GM19467 (cell line): Measurements from ENCODE around the gene FDXACB1.
"Not testable (repeated sequence)": the region's sequence is repeated elsewhere in the genome, so short reads cannot be mapped to it uniquely, and the experiment has no call there.

Experiments
- ATAC-seq: cut with Tn5 transposase; IDR thresholded peaks from one replicate; pipeline ENCODE4 v1.9.1; 2021; ENCODE audit warnings: mild to moderate bottlenecking, moderate library complexity; ENCODE audit not compliant: unreplicated experiment

The FDXACB1 gene

DNA sequence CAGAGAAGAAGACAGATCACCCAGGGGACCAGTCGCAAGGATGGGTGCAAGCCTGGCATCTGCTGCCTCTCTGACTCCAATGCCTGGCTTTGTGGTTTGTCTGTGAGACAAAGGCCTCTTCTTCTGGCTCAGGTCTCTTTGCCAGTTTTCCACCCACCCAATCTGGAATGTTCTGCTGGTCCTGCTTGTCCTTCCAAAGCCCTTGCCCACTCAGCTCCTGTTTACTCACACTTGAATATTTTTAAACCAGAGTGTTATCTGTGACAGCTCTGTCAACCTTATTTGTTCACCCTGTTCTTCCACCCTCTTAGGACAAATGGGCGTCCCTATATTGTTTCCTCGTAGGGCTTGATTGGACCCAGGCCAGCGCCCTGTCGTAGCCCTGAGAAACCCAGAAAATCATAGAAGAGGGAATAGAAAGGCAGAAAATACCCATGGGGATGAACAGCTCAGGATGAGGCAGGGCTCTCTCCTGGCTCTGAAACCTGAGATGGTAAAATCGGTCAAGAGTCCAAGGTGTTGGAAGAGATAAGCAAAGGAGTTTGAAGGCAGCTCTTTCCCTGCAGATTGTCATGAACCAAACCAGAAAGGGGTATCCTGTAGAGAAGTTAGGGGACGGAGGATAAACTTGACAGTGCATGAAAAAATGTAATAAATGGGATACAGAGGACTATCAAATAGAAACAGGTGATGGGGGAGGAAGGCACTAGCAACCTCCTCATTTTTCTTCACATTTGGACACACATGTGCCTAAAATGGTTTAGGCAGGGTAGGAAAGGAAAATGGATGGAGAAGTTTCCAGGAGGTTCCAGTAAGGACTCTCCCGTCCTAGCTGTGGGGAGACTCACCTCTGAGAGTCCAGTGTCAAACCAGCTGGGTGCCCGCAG is 32.0 kb upstream of the FDXACB1 start:
- no peak for ATAC-seq

DNA sequence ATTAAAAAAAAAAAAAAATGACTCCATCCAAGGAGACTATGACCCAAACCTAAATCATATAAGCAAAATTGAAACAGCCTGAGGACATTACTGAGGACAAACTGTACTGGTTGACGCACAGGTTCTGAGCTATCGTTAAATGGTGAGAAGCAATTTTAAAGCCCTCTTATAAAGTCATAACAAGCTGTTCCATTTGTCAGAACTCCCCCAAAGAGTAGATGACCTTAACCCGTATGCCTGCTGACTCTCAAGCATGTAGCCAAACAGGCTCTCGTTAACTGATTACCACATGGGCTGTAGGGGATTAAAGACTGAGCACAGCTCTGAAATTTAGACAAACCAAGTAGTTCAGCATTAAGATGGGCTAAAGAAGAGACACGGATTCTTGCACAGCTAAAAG is 30.4 kb upstream of the FDXACB1 start:
- ATAC-seq = no peak

DNA sequence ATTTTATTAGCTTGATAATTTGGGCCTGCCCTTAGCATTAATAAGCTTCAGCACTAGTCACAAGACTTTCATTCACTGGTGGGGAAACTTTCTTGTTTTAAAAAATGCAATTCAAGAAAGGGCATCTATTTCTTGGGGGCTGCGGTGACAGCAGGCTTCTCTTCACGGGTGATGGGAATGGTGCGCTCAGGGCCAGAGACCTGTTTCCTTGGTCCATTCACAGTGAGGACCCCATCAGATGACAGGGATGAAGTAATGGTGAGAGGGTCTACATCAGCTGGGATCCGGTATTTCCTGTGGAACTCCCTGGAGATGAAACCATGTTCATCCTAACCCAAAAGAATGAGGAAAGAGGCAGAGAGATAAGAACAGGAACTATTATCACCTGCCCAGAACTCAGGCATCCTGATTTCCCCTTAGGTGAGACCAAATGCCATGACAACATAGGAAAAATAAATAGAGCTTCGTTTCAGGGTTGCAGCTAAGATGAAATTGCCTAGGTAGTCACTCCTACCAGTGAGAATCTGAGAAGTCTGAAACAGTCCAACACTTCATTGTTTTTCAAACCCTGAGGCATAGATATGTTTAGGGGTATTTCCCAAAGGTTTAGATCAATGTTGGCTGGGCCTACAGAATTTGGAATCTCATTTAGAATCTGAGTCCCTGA is 29.8 kb upstream of the FDXACB1 start:
- no peak for ATAC-seq

DNA sequence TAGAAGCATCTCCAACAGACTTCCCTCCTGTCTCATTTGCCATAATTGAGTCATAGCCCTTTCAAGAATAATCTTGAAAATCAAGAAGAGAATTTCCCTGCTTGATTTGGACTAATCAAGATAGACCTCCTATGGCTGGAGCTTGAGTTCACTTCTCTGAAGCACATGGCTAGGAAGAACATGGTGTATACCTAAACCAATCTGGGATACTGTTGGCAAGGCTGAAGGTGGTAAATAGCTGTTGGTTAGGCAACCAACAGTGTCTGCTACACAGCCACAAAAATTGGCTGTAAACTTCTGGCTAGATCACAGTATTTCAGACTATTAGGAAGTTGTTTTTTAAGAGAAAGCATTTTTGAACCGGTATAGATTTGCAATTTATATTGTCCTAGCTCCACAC is 27.7 kb upstream of the FDXACB1 start:
- ATAC-seq = no peak

DNA sequence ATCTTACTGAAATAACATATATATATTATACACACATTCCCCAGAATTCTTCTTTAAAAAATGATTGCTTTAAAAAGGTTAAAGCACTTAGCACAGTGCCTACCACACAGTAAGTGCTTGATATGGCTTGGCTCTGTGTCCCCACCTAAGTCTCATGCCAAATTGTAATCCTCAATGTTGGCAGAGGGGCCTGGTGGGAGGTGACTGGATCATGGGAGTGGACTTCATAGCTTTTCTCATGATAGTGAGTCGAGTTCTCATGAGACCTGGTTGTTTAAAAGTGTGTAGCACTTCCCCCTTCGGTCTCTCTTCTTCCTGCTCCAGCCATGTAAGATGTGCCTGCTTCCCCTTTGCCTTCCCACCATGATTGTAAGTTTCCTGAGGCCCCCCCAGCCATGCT is 26.4 kb upstream of the FDXACB1 start:
- no peak for ATAC-seq

DNA sequence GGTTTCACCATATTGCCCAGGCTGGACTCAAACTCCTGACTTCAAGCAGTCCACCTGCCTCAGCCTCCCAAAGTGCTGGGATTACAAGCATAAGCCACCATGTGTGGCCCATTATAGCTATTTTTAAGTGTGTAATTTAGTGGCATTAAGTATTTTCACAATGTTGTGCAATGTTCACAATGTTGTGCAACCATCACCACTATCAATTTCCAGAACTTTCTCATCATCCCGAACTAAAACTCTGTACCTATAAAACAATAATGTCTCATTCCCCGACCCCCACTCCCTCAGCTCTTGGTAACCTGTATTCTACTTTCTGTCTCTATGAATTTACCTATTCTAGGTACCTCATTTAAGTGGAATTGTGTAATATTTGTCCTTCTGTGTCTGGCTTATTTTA is 7.9 kb upstream of the FDXACB1 start:
- ATAC-seq = no peak

DNA sequence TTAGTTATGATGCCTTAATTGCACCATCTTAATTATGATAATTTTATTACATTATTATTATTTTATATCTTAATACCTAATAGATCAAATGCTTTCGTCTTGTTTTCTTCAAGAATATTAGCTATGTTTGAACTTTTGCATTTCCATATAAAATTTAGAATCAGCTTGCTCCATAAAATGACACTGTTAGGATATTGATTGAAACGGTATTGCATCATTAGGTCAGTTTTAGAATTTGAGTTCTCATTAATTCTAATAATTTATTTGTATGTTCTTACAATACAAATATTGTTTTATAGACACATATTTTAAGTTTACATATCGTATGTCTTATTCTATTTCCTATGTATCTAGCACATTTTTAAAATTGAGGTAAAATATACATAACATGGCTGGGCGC is 7.1 kb upstream of the FDXACB1 start:
- no peak for ATAC-seq

DNA sequence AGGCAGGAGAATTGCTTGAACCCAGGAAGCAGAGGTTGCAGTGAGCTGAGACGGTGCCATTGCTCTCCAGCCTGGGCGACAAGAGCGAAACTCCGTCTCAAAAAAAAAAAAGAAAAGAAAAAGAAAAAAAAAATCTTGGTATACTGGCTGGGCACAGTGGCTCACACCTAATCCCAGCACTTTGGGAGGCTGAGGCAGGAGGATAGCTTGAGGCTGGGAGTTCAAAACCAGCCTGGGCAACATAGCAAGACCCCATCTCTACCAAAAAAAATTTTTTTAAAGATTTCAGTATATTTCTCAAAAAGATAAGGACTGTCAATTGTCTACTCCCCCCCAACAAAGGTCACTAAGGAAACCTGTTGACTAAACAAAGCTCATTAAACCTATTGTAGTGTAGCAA is 6.1 kb upstream of the FDXACB1 start:
- ATAC-seq = not testable (repeated sequence)

DNA sequence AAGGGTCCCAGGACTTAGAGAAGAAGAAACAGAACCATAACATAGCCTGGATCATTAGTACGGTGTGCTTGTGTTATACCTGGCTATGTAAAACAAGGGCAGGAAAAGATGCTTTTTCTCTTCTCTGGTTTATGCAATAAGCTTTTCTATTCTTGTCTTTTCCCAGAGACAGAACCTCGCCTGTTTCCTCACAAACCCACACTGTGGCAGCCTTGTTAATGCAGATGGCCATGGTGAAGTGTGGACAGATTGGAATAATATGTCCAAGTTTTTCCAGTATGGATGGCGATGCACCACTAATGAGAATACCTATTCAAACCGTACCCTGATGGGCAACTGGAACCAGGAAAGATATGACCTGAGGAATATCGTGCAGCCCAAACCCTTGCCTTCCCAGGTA is 3.2 kb upstream of the FDXACB1 start:
- ATAC-seq = no peak

DNA sequence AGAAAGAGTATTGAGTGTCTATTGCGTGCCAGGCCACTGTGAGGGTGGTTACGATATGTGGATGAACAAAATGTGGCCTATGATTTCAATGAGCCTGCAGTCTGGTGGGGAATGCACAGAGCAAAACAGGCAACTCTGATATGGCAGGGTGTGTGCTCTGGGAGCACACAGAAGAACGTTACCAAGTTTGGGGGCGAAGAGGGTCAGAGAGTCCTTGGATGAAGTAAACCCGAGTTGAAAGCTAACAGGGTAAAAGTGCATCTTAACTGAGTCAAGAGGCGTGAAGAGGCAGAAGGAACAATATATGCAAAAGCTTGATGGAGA is 634 bp upstream of the FDXACB1 start:
- ATAC-seq = peak; percentile 1

DNA sequence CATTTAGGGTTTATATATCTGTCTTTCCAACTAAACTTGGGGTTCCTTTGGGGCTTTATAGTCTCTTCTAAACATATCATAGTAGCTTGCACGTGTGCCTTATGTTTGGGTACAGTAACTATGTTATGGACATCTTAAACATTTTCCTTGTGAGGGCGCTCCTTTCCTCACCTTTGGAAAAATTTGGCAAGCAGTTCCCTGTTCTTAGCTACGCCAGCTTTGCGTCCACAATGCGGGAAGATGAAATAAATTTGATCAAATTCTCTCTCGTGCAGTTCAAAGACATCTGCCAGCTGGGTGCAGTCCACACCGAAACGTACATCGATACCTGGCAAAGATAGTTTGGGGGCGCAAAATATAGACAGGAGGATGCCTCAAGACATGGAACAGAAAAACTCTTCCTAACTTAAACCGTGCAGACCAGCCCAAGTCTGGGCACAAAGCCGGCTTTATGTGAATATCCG is 548 bp downstream of the FDXACB1 start:
- ATAC-seq = peak; percentile 15

DNA sequence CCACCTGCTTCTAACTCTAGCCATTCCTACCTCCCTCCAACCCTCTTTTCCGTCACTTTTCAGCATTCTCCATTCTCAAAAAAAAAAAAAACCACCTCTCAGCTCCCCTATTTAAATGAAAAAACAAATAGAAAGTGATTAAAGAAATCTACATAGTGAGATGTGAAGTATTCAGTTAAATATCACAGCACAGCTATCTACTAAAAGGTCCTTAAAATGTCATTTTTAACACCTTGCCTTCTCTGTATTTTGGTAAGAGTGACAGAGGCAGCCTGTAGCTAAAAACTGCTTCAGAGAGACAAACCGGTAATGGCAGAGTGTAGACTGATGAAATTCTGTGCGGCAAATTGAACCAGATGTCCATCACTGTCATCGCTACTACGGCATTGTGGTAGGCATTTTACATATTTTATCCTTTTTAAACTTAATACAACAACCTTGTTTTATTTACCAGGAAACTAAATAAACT is 7.2 kb downstream of the FDXACB1 start:
- ATAC-seq = no peak

DNA sequence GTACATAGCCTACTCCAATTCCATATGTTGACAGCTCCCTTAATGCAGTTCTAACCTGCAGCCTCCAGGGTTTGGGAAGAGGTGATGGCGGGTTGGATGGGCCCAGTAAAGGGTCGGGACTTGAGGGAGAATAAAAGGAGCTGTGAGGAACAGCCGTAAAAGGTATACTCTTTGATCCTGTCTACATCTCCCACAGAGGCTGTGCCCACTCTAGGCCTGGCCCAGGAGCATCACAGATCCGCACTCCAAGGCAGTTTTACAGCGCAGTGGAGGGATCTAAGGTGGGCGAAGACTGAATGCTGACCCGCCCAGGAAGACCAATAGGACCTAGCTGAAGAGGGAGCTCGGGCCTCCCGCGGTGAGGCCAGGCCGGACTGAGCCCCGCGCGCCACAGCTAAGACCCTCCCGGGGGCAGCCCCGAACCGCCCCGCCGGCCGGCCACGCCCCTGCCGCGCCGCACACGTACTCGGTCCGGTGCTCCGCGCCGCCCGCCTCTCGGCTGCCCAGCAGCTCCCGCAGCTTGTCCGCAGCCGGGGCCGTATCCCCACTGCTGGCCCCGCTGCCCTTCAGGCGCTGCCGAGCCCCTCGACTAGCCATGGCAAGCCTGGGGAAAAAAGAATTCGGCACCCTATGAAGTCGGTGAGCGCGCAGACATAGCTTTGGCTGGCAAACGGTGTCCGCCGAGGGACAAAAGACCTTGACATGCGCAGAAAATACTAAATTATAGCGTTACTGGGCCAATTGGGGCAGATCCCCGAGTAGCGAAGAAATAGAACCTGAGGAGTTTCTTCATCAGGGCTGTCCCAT is 7.9 kb downstream of the FDXACB1 start, which contains the start of gene ALG9:
Gene ALG9, minus strand, starts transcription at position 696 of the 807 bp plus-strand sequence. Its CDS starts 99 bp downstream, at position 597.
- ATAC-seq = peak; percentile 73

DNA sequence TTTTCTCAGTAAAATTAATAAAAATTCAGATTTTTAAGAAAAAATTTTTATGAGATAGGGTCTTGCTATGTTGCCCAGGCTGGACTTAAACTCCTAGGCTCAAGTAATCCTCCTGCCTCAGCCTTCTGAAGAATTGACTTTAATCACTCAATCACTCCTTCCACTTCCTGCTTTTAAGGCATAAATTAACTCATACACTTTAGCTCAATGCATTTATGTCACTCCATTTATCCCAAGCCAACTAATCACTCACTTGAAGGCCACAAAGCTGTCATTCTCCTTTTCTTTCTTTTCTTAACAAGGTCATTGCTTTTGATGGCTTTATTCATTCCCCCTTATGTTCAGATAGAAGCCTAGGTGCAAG is 8.5 kb downstream of the FDXACB1 start:
- ATAC-seq = no peak

DNA sequence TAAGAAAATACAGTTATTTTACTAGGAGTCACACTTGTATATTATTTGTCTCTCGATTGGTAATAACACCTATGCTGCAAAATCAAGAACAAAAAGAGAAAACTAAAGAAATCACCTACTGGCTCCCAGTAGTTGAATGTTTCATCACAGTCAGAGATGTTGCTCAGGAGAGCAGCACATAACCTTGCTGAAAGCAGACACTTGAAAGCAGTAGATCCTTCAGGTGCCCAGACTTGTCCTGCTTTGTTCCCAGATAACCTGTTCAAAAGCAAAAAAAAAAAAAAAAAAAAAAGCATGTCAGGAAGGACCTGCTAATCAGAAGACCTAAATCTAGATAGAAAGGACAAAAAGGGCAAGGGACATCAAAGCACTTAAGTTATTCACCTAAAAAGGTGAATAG is 8.9 kb downstream of the FDXACB1 start:
- ATAC-seq = no peak

DNA sequence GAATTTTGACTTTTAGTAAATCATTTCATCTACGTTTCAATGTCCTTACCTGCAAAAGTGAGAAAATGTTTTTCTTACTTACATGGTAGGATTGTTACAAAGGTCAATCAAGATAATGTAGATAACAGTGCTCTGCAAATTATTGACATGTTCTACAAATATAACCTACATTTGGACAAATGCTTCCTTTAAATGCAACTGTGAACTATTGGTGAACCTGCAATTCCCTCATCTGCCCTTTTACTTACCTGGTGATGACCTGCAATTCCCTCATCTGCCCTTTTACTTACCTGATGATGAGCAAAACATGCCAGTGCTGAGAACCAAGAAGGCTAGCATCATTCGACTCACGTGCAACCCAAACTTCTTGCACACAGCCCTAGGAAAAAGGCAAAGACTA is 18.7 kb downstream of the FDXACB1 start:
- ATAC-seq = no peak

DNA sequence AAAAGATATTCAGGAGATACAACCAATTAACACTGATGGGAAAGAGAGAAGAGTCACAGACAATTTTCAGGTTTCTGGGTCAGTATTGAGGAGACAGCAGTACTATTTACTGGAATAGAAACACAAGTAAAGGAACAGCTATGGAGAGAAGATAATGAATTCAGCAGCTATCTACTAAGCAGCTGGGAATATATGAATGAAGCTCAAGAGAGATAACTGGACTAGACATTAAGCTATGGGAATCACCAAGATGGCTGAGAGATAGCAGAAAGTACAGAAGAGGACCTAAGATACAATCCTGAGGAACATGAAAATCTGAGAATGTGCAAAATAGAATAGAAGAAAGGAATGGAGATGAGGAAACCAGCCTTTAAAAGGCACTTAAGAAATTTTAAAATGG is 23.5 kb downstream of the FDXACB1 start:
- no peak for ATAC-seq

DNA sequence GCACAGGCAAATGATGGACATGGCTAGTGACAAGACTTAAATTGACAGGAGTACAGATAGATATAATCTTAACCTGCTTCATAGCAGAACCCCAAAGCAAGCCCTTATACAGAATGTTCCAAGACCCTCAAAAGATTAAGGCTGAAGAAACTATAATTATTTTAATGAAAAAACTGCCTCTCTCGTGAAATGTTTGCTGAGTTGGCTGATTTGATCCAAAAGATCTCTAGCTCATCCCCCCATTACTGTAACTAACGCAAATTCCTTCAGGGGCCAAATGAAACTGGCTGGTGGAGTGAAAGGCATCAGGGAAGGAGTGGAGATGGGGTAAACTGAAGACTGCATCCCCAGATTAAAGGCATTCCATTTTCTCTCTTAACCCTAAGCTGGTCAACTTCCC is 26.9 kb downstream of the FDXACB1 start:
- no peak for ATAC-seq

DNA sequence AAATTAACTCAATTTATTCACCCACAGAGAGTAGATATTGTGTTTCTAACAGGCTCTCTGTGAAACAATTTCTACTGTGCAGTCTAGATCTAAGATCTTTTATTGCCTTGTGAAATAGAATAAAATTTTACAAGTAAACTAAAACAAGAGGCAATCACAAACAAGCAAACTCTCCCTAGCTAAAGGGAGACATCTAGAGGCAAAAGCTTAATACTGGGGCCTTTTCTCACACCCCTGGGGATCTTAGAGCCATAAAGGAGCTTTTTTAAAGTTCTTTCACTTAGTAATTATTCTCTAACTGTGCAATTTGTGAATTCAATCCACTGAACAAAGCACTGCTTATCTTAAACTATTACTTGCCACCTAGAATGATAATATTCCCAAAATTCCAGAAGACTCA is 27.3 kb downstream of the FDXACB1 start:
- ATAC-seq = no peak

DNA sequence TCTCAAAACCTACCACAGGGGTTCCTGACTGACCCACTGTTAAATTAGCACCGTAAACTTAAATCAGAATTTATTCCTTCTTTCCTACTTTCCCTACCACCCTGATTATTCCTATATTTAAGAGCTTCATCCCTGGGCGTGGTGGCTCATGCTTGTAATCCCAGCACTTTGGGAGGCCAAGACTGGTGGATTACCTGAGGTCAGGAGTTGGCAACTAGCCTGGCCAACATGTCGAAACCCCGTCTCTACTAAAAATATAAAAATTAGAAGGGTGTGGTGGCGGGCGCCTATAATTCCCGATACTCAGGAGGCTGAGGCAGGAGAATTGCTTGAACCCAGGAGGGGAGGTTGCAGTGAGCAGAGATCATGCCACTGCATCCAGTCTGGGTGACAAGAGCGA is 27.9 kb downstream of the FDXACB1 start:
- no peak for ATAC-seq

DNA sequence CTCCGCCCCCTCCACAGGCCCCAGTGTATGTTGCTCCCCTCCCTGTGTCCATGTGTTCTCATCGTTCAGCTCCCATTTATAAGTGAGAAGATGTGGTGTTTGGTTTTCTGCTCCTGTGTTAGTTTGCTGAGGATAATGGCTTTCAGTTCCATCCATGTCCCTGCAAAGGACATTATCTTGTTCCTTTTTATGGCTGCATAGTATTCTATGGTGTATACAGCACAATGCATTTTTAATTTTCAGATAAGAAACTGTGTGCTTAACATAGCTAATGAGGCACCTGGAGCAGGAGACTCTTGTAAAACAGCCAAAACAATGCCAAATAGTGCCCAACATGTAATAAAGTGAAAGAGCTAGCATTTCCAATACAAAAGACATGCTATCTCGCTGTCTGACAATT is 29.3 kb downstream of the FDXACB1 start:
- ATAC-seq = no peak

DNA sequence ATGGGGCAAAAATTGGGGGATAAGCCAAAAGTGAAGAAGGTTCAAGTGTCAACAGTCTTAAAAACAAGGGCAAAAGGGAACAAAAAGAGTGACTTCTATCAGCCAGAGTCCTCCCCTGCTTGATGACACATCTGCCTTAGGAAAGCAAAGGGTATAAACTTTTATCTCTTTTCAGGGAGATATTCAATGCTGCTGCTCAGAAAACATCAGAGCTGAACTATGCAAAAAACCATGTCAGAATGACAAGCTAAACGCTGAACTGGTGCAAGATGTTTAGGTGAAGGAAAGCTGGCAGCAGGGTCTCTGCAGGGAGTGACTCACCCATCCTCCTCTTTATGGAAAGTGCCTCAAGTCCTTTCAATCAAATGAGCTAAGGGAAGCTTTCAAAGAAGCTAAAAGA is 32.3 kb downstream of the FDXACB1 start:
- no peak for ATAC-seq
